ENCODE results near the gene KRT10.
"Not testable (repeated sequence)": the region's sequence is repeated elsewhere in the genome, so short reads cannot be mapped to it uniquely, and the experiment has no call there.

Gene KRT10

DNA sequence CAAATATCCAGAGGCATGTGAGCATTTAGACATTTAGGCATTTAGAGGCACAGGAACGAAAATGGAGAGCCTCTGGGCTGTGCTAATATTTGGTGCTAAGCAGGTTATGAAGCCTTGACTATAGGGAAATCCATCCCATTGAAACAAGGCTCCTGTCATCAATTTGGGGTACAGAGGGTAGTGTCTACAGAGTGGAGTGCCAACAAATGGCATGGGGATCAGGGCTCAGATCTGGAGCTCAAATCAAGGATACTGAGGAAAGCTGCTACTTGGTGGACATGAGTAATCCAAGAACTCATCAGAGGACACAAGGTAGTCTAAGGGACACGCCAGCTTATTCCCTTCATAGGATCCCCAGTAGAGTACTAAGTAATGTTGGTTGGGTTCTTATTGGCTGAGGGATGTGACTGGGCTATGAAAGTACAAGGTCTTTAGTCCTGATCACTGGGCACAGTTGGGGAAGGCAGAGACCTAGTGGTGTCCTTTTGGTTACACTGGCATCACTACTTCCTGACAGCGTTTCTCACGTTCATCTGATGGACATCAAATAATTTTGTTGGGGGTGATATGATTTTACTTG, 5.2 kb downstream of the KRT10 start:
- peaks cover 13% of the 10 kb centered on the region for H3K36me3 ChIP-seq (ENCODE audit: control insufficient read depth, insufficient read depth, low read length, severe bottlenecking)
- H3K9me3 ChIP-seq (ENCODE audit: control insufficient read depth, low read length): no peaks in the 10 kb centered on the region
- H3K27me3 ChIP-seq (replicated peaks; ENCODE audit: control insufficient read depth, insufficient read depth, low read length): no peaks in the 10 kb centered on the region
- no peak for DNase-seq (ENCODE audit: low read depth)
- H3K4me1 ChIP-seq (ENCODE audit: control insufficient read depth, insufficient read depth, low read length): peaks cover 27% of the 10 kb centered on the region
- H3K9ac ChIP-seq (ENCODE audit: low read length): no peak overlapping the region
- no peak overlapping the region for H3K4me3 ChIP-seq (ENCODE audit: low read length)

DNA sequence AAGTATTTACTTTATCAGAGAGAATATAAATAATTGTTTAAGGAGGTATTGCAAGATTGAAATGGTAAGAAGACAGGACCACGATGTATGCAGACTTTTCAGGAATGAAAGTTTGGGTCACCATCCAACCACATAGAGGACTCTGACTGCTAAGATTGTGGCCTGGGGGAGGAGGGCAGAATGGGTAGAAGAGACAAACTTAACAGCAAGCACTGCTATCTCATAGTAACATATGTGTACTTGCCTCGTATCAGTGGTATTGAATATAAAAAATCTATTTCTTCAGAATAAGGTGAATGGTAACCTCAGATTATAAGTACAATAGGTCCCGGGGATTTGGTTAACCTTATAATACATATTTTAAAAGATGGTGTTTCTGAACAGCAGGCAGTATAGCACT, 5.8 kb downstream of the KRT10 start:
- Histone ChIP-seq H3K9ac (ENCODE audit: low read length) (no peak overlapping the region), H3K4me1 (ENCODE audit: control insufficient read depth, insufficient read depth, low read length) (peaks cover 24% of the 10 kb centered on the region), H3K9me3 (ENCODE audit: control insufficient read depth, low read length) (no peaks in the 10 kb centered on the region), H3K27me3 (replicated peaks; ENCODE audit: control insufficient read depth, insufficient read depth, low read length) (no peaks in the 10 kb centered on the region), H3K36me3 (ENCODE audit: control insufficient read depth, insufficient read depth, low read length, severe bottlenecking) (peaks cover 13% of the 10 kb centered on the region), H3K4me3 (ENCODE audit: low read length) (no peak overlapping the region)
- DNase-seq (ENCODE audit: low read depth): no peak

DNA sequence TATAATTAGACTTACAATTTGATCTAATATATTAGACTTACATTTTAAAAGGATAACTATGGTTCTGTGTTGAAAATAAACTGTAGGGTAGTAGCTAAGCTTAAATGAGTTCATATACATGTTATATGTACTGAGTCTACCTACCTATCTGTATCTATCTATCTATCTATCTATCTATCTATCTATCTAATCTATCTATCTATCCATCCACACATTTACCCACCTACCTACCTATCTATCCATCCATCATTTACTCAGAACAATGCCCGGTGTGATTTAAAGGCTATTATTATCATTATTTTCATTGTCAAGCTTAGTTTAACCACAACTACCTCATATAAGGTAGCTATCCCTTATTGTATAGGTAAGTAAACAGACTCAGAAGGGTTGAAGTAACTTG, 7.0 kb downstream of the KRT10 start:
- Histone ChIP-seq H3K4me3 (ENCODE audit: low read length) (no peak overlapping the region), H3K4me1 (ENCODE audit: control insufficient read depth, insufficient read depth, low read length) (peaks cover 13% of the 10 kb centered on the region), H3K27me3 (replicated peaks; ENCODE audit: control insufficient read depth, insufficient read depth, low read length) (no peaks in the 10 kb centered on the region), H3K9ac (ENCODE audit: low read length) (no peak overlapping the region), H3K9me3 (ENCODE audit: control insufficient read depth, low read length) (no peaks in the 10 kb centered on the region), H3K36me3 (ENCODE audit: control insufficient read depth, insufficient read depth, low read length, severe bottlenecking) (peaks cover 13% of the 10 kb centered on the region)
- DNase-seq (ENCODE audit: low read depth): no peak

DNA sequence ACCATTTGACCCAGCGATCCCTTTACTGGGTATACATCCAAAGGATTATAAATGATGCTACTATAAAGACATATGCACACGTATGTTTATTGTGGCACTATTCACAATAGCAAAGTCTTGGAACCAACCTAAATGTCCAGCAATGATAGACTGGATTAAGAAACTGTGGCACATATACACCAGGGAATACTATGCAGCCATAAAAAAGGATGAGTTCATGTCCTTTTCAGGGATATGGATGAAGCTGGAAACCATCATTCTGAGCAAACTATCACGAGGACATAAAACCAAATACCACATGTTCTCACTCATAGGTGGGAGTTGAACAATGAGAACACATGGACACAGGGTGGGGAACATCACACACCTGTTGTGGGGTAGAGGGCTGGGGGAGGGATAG, 7.8 kb downstream of the KRT10 start:
- not testable (repeated sequence) for H3K4me3 ChIP-seq (ENCODE audit: low read length); DNase-seq (ENCODE audit: low read depth); H3K9ac ChIP-seq (ENCODE audit: low read length); H3K27me3 ChIP-seq (replicated peaks; ENCODE audit: control insufficient read depth, insufficient read depth, low read length); H3K9me3 ChIP-seq (ENCODE audit: control insufficient read depth, low read length)
- Histone ChIP-seq H3K36me3 (ENCODE audit: control insufficient read depth, insufficient read depth, low read length, severe bottlenecking) (peaks cover 13% of the 10 kb centered on the region), H3K4me1 (ENCODE audit: control insufficient read depth, insufficient read depth, low read length) (peaks cover 14% of the 10 kb centered on the region)

DNA sequence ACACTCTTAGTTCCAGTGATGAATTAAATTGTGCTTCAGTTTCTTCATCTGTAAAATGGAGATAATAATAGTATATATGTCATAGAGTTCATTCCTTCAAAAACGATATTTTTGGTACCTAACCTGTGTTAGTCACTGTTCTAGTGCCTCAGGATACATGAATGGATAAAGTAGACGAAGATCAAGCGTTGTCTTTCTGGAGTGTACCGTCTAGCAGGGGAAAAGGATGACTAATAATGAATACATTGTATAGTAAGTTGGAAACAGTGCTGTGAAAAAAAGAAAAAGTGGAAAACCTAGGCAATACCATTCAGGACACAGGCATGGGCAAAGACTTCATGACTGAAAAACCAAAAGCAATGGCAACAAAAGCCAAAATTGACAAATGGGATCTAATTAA, 8.6 kb downstream of the KRT10 start:
- Histone ChIP-seq H3K27me3 (replicated peaks; ENCODE audit: control insufficient read depth, insufficient read depth, low read length) (no peaks in the 10 kb centered on the region), H3K36me3 (ENCODE audit: control insufficient read depth, insufficient read depth, low read length, severe bottlenecking) (peaks cover 13% of the 10 kb centered on the region), H3K4me3 (ENCODE audit: low read length) (no peak overlapping the region), H3K4me1 (ENCODE audit: control insufficient read depth, insufficient read depth, low read length) (peaks cover 16% of the 10 kb centered on the region), H3K9me3 (ENCODE audit: control insufficient read depth, low read length) (no peaks in the 10 kb centered on the region), H3K9ac (ENCODE audit: low read length) (no peak overlapping the region)
- peak; percentile 25 for DNase-seq (ENCODE audit: low read depth)

DNA sequence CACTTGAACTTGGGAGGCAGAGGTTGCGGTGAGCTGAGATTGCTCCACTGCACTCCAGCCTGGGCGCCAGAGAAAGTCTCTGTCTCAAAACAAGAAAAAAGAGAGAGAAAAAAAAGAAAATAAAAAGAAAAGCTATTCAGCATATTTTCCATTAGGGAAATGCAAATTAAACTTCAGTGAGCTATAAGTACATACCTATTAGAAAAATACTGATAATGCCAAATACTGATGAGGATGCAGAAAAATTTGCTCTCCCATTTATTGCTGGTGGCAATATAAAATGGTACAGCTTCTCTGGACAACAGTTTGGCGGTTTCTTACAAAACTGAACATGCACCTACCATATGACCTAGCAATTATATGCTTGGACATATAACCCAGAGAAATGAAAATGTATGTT, 9.8 kb downstream of the KRT10 start:
- no peaks in the 10 kb centered on the region for H3K27me3 ChIP-seq (replicated peaks; ENCODE audit: control insufficient read depth, insufficient read depth, low read length)
- peaks cover 10% of the 10 kb centered on the region for H3K4me1 ChIP-seq (ENCODE audit: control insufficient read depth, insufficient read depth, low read length)
- DNase-seq (ENCODE audit: low read depth): no peak
- no peaks in the 10 kb centered on the region for H3K9me3 ChIP-seq (ENCODE audit: control insufficient read depth, low read length)
- H3K9ac ChIP-seq (ENCODE audit: low read length): no peak overlapping the region
- H3K4me3 ChIP-seq (ENCODE audit: low read length): no peak overlapping the region
- peaks cover 11% of the 10 kb centered on the region for H3K36me3 ChIP-seq (ENCODE audit: control insufficient read depth, insufficient read depth, low read length, severe bottlenecking)

DNA sequence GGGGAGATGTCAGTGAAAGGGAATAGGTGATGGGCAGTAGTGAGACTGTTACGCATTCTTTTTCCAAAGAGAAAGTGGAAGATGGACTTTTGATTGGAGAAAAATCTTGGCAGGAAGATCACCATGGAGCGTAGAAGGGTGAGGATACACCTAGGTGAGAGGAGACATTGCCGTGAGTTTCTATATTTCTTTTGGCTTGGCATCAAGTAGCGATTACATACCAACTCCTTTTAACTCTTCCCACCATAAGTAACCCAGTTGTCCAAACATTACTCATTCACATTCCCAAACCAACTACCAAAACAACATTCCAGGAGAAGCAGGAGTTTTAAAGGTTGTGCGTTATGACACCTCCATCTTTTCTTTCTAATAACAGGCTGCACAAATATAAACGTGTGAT, 11.9 kb downstream of the KRT10 start:
- Histone ChIP-seq H3K4me1 (ENCODE audit: control insufficient read depth, insufficient read depth, low read length) (peaks cover 10% of the 10 kb centered on the region), H3K9ac (ENCODE audit: low read length) (no peak overlapping the region), H3K4me3 (ENCODE audit: low read length) (no peak overlapping the region), H3K9me3 (ENCODE audit: control insufficient read depth, low read length) (no peaks in the 10 kb centered on the region), H3K27me3 (replicated peaks; ENCODE audit: control insufficient read depth, insufficient read depth, low read length) (peaks cover 12% of the 10 kb centered on the region), H3K36me3 (ENCODE audit: control insufficient read depth, insufficient read depth, low read length, severe bottlenecking) (no peaks in the 10 kb centered on the region)
- DNase-seq (ENCODE audit: low read depth): no peak

DNA sequence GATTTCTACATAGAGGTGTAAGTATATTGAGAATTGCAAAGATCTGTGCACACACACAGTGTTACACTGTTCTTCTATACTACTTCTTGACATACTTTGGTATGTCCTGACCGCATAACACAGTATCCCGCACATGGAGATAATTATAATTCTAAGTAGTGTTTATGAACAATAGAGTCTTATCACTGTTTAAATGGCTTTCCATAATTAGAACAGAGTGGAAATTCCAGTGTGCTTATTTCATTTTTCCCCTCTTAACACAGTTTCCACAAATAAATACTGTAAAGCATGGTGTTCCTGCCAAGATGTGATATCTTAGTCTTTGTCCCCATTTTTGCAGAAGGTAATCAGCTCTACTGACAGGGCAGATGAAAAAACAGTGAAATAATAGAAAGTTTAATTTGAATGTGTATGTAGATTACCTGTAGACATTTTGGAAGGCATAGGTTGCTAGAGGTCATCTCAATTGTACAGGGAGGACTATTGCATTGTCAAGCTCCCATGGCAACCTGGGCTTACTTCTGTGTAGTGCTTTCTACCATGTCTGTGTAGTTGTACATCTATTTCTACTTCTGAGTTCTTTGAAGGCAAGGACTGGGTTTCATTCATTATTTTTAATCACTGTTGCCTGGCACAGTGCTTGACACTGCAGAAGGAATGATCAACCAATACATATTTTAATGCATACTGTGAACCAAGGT, 12.5 kb downstream of the KRT10 start:
- H3K9ac ChIP-seq (ENCODE audit: low read length): no peak overlapping the region
- no peaks in the 10 kb centered on the region for H3K36me3 ChIP-seq (ENCODE audit: control insufficient read depth, insufficient read depth, low read length, severe bottlenecking)
- peaks cover 12% of the 10 kb centered on the region for H3K27me3 ChIP-seq (replicated peaks; ENCODE audit: control insufficient read depth, insufficient read depth, low read length)
- peak overlapping the region; percentile 31 for H3K4me3 ChIP-seq (ENCODE audit: low read length)
- DNase-seq (ENCODE audit: low read depth): peak; percentile 46
- H3K9me3 ChIP-seq (ENCODE audit: control insufficient read depth, low read length): no peaks in the 10 kb centered on the region
- peaks cover 10% of the 10 kb centered on the region for H3K4me1 ChIP-seq (ENCODE audit: control insufficient read depth, insufficient read depth, low read length)

DNA sequence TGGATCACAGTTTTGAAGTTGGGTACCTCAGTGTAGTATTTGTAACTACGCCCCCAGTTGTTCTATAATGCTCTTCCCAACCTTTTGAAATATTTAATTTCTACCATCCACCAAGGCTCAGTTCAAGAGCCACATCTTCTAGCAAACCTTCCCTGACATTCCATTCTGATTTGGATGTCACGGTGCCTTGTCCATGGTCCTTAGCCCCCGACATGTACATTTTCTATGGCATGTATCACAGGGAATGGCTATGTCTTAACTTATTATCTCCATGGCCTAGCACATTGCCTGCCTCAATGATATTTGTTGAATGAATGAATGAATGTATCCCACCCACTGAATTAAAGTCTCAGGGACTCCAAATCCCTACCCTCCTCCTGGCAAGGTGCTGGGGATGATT, 16.3 kb downstream of the KRT10 start:
- H3K27me3 ChIP-seq (replicated peaks; ENCODE audit: control insufficient read depth, insufficient read depth, low read length): peaks cover 16% of the 10 kb centered on the region
- H3K4me3 ChIP-seq (ENCODE audit: low read length): no peak overlapping the region
- H3K9ac ChIP-seq (ENCODE audit: low read length): no peak overlapping the region
- H3K9me3 ChIP-seq (ENCODE audit: control insufficient read depth, low read length): no peaks in the 10 kb centered on the region
- DNase-seq (ENCODE audit: low read depth): no peak
- no peaks in the 10 kb centered on the region for H3K36me3 ChIP-seq (ENCODE audit: control insufficient read depth, insufficient read depth, low read length, severe bottlenecking)
- H3K4me1 ChIP-seq (ENCODE audit: control insufficient read depth, insufficient read depth, low read length): peaks cover 10% of the 10 kb centered on the region

DNA sequence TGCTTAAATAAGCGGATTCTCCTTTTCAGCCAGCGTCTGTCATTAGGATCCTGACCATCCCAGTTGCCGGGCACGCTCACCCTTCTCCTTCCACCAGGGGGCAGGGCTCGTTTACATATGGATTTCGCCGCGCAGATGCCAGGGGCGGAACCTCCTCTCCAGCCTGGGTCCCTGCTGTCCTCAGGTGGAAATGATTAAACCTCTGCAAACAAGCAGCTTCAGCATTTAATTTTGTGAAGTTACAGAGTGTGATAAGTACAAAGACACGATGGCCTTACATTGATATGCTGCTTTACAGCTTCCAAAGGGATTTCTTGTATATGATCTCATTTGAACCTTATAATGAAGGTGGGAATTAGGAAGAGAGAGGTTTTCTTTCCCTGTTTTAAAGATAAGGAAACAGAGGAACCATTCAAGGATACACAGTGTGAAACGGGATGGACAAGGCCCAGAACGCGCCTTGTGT, 18.8 kb downstream of the KRT10 start:
- H3K9me3 ChIP-seq (ENCODE audit: control insufficient read depth, low read length): no peaks in the 10 kb centered on the region
- DNase-seq (ENCODE audit: low read depth): peak; percentile 95
- no peaks in the 10 kb centered on the region for H3K4me1 ChIP-seq (ENCODE audit: control insufficient read depth, insufficient read depth, low read length)
- H3K27me3 ChIP-seq (replicated peaks; ENCODE audit: control insufficient read depth, insufficient read depth, low read length): peaks cover 24% of the 10 kb centered on the region
- no peak overlapping the region for H3K4me3 ChIP-seq (ENCODE audit: low read length)
- no peak overlapping the region for H3K9ac ChIP-seq (ENCODE audit: low read length)
- no peaks in the 10 kb centered on the region for H3K36me3 ChIP-seq (ENCODE audit: control insufficient read depth, insufficient read depth, low read length, severe bottlenecking)

DNA sequence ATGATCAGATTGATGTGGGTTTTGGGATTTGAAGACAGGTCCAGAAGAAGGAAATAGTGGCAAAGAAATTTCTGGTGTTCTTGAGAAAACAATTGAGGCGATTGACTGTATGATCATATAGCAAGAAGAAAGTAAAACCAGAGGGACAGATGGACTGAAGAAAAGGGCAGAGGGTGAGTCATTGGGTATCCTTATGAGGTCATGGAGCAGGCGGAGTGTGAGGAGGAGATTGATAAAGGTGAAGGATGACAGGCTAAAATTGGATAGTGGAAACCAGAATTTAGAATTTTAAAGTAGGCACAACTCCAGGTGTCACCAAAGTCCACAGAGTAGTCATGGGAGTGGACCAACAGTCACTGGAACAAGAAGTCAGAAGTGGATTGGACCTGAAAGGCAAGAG, 21.3 kb downstream of the KRT10 start:
- Histone ChIP-seq H3K36me3 (ENCODE audit: control insufficient read depth, insufficient read depth, low read length, severe bottlenecking) (no peaks in the 10 kb centered on the region), H3K4me3 (ENCODE audit: low read length) (no peak overlapping the region), H3K27me3 (replicated peaks; ENCODE audit: control insufficient read depth, insufficient read depth, low read length) (peaks cover 20% of the 10 kb centered on the region), H3K4me1 (ENCODE audit: control insufficient read depth, insufficient read depth, low read length) (no peaks in the 10 kb centered on the region), H3K9ac (ENCODE audit: low read length) (no peak overlapping the region), H3K9me3 (ENCODE audit: control insufficient read depth, low read length) (no peaks in the 10 kb centered on the region)
- DNase-seq (ENCODE audit: low read depth): no peak

DNA sequence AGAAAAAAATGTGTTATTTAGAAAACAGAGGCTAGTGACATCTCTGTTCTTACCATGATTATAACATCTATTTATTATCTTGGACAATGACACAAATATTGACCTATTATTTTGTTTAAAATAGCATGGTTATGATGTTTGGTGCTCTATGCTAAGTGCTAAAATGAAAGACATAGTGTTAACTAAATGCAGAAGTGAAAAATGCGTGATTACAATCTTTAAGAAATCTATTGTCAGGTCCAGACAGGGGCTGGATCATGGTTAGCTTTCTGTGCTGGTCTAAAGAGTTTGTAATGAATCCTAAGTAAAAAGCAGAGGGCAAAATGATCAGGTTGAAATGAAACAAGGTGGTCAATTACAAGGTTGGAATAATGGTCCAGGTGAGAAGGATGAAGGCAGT, 22.0 kb downstream of the KRT10 start:
- no peak for DNase-seq (ENCODE audit: low read depth)
- H3K4me3 ChIP-seq (ENCODE audit: low read length): no peak overlapping the region
- H3K9me3 ChIP-seq (ENCODE audit: control insufficient read depth, low read length): no peaks in the 10 kb centered on the region
- H3K36me3 ChIP-seq (ENCODE audit: control insufficient read depth, insufficient read depth, low read length, severe bottlenecking): no peaks in the 10 kb centered on the region
- no peak overlapping the region for H3K9ac ChIP-seq (ENCODE audit: low read length)
- peaks cover 20% of the 10 kb centered on the region for H3K27me3 ChIP-seq (replicated peaks; ENCODE audit: control insufficient read depth, insufficient read depth, low read length)
- H3K4me1 ChIP-seq (ENCODE audit: control insufficient read depth, insufficient read depth, low read length): no peaks in the 10 kb centered on the region

Measured in adipocyte (in vitro differentiated cells).